D341Med (cell line): ENCODE results near the gene NLGN1.
A peak's percentile ranks its signal among the peaks of the same experiment; 100 is the strongest.
"Not testable (repeated sequence)": the region's sequence is repeated elsewhere in the genome, so short reads cannot be mapped to it uniquely, and the experiment has no call there.

Source experiments
- DNase-seq: peaks from one replicate; pipeline ENCODE4 v3.0.0; 2012; ENCODE audit warnings: low spot score

NLGN1 gene

DNA sequence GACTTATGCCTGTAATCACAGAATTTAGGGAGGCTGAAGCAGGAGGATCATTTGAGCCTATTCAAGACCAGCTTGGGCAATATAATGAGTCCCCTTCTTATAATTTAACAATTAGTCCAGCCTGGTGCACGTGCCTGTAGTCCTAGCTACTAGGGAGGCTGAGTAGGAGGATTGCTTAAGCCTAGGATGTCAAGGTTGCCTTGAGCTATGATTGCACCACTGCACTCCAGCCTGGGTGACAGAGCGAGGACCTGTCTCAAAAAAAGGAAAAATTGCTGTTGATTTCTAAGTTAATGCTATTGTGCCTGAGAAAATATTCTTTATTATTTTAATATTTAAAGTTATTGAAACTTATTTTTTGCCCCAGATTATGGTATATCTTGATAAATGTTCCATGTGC lies 159.0 kb downstream of the NLGN1 start:
- no peak for DNase-seq

- DNase-seq = no peak
Observed at GRCh38 chr3:173567997-173568396, 170.5 kb downstream of the NLGN1 start.

DNA sequence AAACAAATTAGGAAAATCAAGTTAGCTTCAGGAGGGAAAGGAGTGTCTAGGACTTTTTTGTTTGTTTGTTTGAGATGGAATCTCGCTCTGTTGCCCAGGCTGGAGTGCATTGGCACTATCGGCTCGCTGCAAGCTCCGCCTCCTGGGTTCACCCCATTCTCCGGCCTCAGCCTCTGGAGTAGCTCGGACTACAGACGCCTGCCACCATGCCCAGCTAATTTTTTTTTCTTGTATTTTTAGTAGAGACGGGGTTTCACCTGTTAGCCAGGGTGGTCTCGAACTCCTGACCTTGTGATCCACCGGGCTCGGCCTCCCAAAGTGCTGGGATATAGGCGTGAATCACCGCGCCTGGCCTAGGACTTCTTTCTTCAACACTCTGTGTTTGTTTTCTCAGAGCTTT lies 171.1 kb downstream of the NLGN1 start:
- DNase-seq = no peak

GRCh38 chr3:173583496-173583895 lies 186.0 kb downstream of the NLGN1 start:
- no peak for DNase-seq

DNA sequence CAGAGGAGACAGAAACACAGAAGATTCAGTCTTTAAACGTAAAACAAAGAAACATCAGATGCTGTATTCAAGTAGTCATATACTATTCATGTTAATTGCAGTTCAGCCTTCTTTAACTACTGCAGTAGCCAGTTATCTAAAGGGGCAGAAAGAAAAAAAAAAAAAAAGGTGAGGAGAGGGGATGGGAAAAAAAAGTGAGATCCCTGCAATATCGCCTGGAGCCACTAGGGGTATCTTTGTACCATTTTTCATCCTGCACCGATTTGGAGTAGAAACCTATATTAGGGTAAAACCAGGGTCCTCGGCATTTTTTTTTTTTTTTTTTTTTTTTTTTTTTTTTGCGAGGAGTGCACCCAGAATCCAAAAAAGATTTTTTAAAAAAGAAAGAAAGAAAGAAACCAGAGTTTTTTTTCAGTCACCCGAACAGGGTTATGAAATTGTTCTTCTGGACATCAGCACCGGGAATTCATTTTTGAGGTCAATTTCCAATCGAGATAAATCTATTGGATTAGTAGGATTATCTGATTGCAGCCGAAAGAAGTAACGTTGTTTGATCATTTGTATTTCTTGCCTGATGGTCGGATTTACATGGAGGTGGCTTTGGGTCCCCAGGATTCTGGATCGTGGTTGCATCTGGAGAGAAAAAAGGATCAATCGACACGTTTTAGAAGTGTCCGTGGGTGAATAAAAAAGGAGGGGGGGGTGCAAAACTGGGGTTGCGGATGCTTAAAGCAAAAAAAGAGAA lies 186.7 kb downstream of the NLGN1 start:
- DNase-seq = peak; percentile 45

- peak; percentile 33 for DNase-seq
Observed at GRCh38 chr3:173584838-173585831, 187.6 kb downstream of the NLGN1 start.

DNA sequence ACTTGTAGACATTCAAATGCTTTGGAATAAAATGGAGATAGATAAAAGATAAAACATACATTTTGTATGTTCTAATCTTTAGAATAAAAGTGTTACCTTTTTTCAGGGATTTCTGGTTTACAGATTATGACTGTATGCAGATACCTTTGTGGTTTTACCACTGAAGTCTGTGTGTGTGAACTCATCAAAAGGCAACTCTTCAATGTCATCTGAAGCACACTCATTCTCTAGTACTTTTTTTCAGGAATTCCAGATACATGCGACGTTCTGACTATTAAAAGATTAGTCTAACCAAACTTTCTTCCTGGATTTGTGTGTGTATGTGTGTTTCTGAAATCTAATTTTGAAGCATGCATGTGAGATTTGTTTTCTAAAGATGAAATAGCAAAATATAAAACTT lies 188.6 kb downstream of the NLGN1 start:
- DNase-seq = no peak

DNA sequence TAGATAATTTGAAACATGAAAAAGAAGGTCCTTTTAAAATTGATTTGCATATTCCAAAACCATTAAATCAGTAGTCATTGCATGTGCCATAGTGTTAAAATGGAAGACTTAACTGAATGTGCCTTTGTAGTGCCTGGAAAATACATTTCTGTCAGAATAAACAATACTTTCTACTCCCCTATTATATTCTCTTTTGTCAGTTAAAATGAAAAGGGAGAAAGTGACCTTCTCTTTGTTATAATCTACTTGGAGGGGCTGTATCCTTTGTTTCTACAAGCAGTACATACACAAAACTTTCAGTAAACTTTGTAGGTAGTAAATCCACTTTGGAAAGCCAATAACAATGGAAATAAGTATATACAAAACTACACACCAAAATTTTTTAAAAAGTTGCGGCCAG lies 189.5 kb downstream of the NLGN1 start:
- DNase-seq = no peak

GRCh38 chr3:173588556-173588955 lies 191.0 kb downstream of the NLGN1 start:
- no peak for DNase-seq

DNA sequence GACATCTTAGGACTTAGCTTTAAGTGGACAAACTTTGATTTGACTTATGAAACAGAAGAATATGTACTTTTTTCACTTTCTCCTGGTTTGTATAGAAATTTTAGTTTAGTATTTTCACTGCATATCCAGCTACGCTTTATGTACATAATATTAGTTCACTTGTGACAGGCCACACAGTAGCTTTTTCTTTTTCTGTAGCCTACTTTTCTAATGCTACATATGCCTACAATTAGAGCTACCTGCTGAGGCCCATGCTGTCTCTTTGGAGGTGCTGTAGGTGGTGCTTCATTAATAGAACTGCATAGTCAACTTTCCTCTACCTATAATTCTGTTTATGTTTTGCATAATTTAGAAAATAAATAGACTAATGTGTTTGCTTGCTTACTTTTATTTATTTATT lies 191.6 kb downstream of the NLGN1 start:
- DNase-seq = no peak

GRCh38 chr3:173591401-173591800 lies 193.9 kb downstream of the NLGN1 start:
- no peak for DNase-seq

GRCh38 chr3:173594881-173595280 lies 197.3 kb downstream of the NLGN1 start:
- DNase-seq = not testable (repeated sequence)

GRCh38 chr3:173599673-173600072 lies 202.1 kb downstream of the NLGN1 start:
- no peak for DNase-seq

- no peak for DNase-seq
Observed at GRCh38 chr3:173614522-173614921, 217.0 kb downstream of the NLGN1 start.

GRCh38 chr3:173615661-173616060 lies 218.1 kb downstream of the NLGN1 start:
- DNase-seq = no peak

DNA sequence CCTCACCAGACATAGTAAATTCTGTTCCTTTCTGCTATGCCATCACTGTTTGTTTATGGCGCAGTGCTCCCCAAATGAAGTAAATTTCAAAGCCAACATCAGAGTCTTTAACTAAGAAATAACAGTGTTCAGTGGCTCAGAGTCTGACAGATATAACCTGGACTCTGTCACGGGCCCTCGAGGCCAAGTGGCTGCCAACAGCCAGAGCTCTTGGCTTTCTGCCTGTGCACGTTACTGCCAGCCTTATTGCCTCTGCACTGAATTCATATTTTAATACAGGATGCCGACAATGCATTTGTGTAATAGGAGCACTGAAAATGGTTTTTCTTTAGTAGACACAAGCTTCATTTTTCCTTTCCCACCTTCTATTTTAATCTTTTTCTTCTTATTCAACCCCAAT lies 219.9 kb downstream of the NLGN1 start:
- DNase-seq = no peak

- DNase-seq = no peak
Observed at GRCh38 chr3:173618148-173618547, 220.6 kb downstream of the NLGN1 start.

- DNase-seq = no peak
Observed at GRCh38 chr3:173618703-173619102, 221.2 kb downstream of the NLGN1 start.

GRCh38 chr3:173622166-173622565 lies 224.6 kb downstream of the NLGN1 start:
- DNase-seq = no peak

- no peak for DNase-seq
Observed at GRCh38 chr3:173624086-173624485, 226.5 kb downstream of the NLGN1 start.

DNA sequence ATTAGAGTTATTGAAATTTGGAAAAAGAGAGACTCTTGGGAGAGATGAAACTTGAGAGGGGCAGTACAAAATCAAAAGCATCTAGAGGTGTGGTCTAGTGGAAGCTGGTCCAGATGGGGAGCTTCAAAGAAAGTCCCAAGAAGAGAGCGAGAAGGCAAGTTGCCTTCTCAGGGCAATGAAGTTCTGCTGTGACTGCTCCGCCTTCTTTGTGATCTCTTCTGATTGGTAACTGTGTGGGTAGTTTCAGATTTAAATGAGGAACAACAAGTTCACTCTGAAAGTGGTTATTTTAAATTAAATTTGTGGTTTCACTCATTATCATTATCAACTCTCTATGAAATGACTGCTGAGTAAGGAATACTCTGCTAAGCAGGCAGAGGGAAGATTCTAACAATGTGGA lies 233.3 kb downstream of the NLGN1 start:
- no peak for DNase-seq

DNA sequence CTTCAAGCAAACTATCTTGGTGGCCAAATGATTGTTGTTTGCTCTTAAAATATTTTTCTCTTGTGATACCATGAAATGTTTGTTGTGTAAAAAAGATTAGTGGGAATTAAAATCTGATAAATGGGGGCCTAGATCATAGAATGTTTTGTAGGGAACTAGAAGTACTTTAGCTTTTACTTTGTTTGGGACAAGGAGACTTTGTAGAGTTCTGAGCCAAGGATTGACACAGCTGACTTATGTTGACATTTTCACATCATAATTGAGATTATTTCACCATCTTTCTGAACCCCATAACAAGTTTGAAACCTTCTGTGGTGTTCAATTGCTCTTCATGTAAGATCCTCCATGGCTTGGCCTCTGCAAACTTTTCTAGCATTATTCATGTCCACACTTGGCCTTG lies 235.4 kb downstream of the NLGN1 start:
- no peak for DNase-seq

DNA sequence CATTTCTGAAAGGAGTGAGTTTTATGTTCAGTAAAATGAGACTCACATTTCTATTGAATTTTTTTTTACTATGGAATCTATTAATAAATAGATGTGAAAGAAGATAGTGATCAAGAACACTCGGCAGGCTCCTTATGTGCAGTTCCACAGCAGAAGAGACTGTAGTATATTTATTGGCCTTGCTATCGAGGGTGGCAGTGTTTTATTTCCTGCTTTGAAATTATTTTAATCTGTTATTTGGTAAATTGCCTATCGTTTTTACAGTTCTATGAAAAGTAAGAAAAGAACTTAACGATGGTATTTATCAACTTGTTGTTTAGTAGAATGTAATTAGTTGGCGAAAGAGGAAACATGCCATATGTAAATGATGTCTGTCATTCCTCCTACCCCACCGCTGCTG lies 238.3 kb downstream of the NLGN1 start:
- DNase-seq = no peak
